Measurements from ENCODE around the gene SLC17A7.

The SLC17A7 gene

GRCh38 chr19:49427855-49428546, 13.3 kb downstream of the SLC17A7 start (continued):
- TF ChIP-seq ZNF692 (tag by site-specific recombination; IDR thresholded peaks at IDR 0.05) (peak; percentile 50; the same call in 1 of the 2 replicates), ZSCAN16 (tag by site-specific recombination; IDR thresholded peaks at IDR 0.05) (no peak), ZNF585B (tag by site-specific recombination; IDR thresholded peaks at IDR 0.05) (no peak), ZNF335 (tag by site-specific recombination; conservative IDR thresholded peaks at IDR 0.05) (peak; percentile 99), ZNF792 (tag by site-specific recombination; IDR thresholded peaks at IDR 0.05) (no peak), ZNF610 (tag by site-specific recombination; IDR thresholded peaks at IDR 0.05; ENCODE audit: borderline replicate concordance) (peak; percentile 86; the same call in 1 of the 2 replicates), ZBTB20 (tag by site-specific recombination; IDR thresholded peaks at IDR 0.05) (peak; percentile 35; the same call in 1 of the 2 replicates), PRDM10 (tag by site-specific recombination; IDR thresholded peaks at IDR 0.05) (peak; percentile 23; the same call in 1 of the 2 replicates), ZNF549 (tag by site-specific recombination; IDR thresholded peaks at IDR 0.05) (no peak), ZNF560 (tag by site-specific recombination; IDR thresholded peaks at IDR 0.05; ENCODE audit: borderline replicate concordance) (no peak), ZNF473 (tag by site-specific recombination; IDR thresholded peaks at IDR 0.05) (no peak), BCL6B (tag by site-specific recombination; IDR thresholded peaks at IDR 0.05) (no peak), ZNF239 (tag by site-specific recombination; IDR thresholded peaks at IDR 0.05) (no peak), ZNF626 (tag by site-specific recombination; IDR thresholded peaks at IDR 0.05) (no peak), ZBTB10 (tag by site-specific recombination; IDR thresholded peaks at IDR 0.05) (no peak), ZNF621 (tag by site-specific recombination; IDR thresholded peaks at IDR 0.05) (no peak), KLF1 (tag by site-specific recombination; IDR thresholded peaks at IDR 0.05) (peak; percentile 46; the same call in 1 of the 2 replicates), ZNF324 (tag by site-specific recombination; IDR thresholded peaks at IDR 0.05) (no peak), GLIS1 (tag by site-specific recombination; IDR thresholded peaks at IDR 0.05) (peak; percentile 46), ZNF645 (tag by site-specific recombination; IDR thresholded peaks at IDR 0.05) (no peak), ZNF600 (tag by site-specific recombination; IDR thresholded peaks at IDR 0.05) (peak; percentile 76), ZNF777 (tag by site-specific recombination; IDR thresholded peaks at IDR 0.05; ENCODE audit: borderline replicate concordance) (no peak), ZNF423 (tag by site-specific recombination; IDR thresholded peaks at IDR 0.05) (no peak), ZFP3 (tag by site-specific recombination; IDR thresholded peaks at IDR 0.05; ENCODE audit: low read depth) (no peak), ZBTB49 (tag by site-specific recombination; IDR thresholded peaks at IDR 0.05; ENCODE audit: low read depth) (no peak), ZNF555 (tag by site-specific recombination; conservative IDR thresholded peaks at IDR 0.05) (no peak), ZEB2 (tag by site-specific recombination; IDR thresholded peaks at IDR 0.05) (0 out of 2 replicates have a peak, but pooled peaks have one; percentile 20), ZNF112 (tag by site-specific recombination; IDR thresholded peaks at IDR 0.05) (no peak)

Measured in HEK293 (cell line).